UCSD-AML1 (cell line): Measurements from ENCODE around the gene CYB561D2.
A peak's percentile ranks its signal among the peaks of the same experiment; 100 is the strongest.
"Not testable (repeated sequence)": the region's sequence is repeated elsewhere in the genome, so short reads cannot be mapped to it uniquely, and the experiment has no call there.

ENCODE experiments used
- DNase-seq: peaks from one replicate; lab custom pipeline; 2025; ENCODE audit not compliant: unreplicated experiment; lab: John Stamatoyannopoulos, UW

The CYB561D2 gene, protein sequence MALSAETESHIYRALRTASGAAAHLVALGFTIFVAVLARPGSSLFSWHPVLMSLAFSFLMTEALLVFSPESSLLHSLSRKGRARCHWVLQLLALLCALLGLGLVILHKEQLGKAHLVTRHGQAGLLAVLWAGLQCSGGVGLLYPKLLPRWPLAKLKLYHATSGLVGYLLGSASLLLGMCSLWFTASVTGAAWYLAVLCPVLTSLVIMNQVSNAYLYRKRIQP

DNA sequence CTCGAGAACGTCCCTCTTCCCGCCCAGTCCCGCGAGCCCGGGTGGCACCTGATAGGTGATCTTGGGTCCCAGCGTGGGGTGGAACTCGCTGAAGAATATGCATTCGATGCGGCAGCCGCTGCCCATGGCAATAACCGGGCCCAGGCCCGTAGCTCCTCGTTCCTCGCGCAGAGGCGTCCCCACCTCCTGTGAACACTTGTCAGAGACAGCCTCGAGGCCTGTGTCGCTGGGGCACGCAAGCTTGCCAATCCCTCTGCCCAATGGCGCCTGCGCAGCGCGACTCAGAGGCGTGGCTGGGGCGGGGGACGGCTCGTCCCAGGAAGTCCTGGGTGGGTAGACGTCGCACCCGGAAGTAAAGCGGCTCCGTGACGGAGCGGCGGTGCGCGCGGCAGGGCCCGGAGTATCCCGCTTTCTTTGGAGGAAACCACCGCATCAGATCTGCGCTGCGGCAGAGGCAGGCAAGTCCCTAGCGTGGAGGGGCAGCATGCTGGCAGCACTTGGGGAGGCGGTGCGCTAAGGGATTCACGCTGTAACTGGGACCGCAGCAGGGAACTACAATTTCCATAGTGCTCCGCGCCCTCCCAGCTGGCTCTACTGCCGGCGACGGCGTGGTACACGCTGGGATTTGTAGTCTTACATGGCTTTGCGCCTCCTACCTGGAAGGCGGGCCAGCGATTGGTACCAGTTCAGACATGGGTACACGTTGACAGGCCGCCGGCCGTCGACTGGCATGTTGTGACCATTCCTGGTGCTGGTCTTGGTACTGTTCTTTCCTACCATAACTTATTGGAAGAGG lies at the start of gene CYB561D2, which contains the start of gene NPRL2:
TSS of gene CYB561D2 (plus strand) at position 336 of the 796 bp plus-strand sequence. CDS start 572 bp downstream, outside the sequence.
TSS of gene NPRL2 (minus strand) at position 249 of the 796 bp plus-strand sequence. CDS start at position 126, 123 bp downstream.
- peak; percentile 97 for DNase-seq

DNA sequence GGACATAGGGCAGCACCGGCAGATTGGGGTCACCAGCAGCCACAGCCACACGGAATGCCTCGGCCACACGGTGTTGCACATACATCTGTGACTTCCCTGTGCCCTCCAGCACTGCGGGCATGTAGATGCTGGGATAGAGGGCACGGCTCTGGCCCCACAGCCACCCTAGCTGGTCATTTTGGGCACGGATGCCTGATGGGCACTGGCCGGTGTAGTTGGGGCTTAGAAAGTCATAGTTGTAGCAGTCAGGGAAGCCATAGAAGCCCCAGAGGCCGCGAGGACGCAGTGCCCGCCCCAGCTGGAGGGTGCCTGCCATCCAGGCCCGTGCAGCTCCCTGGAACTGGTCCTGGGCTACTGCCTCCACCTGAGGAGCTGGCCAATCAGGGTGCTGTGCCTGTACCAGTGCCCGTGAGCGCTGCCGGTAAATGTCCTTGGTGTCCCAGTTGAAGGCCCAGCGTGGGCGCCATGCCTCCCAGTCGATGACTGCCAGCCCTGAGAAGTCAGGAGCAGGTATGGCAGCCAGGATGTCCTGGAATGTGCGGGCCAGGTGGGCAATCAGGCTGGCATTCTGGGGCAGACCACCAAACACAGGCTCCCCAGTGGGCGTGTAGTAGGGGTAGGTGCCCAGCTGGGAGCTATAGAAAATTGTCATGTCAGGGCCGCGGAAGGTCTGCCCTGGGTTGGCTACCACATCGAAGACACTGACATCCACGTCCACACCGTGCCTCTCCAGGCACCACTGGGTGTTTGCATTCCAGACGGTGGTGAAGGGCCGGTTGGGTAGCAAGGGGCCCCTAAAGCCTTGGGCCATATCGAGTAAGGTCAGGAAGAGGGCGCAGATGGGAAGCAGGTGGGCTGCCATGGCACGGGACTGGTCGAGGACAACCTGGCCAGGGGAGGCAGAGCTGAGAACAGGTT lies 48.3 kb upstream of the CYB561D2 start:
- DNase-seq = no peak

- peak; percentile 35 for DNase-seq
These were observed 47.4 kb upstream of the CYB561D2 start, which contains the start of gene HYAL1 for GRCh38 chr3:50303013-50303815. TSS of gene HYAL1 (minus strand) at chr3:50303574. CDS start at chr3:50302956, 618 bp downstream.

- DNase-seq = no peak
These were observed 46.1 kb upstream of the CYB561D2 start for GRCh38 chr3:50304601-50305000.

- not testable (repeated sequence) for DNase-seq
These were observed 38.6 kb upstream of the CYB561D2 start for GRCh38 chr3:50312041-50312440.

GRCh38 chr3:50314342-50314741 lies 36.3 kb upstream of the CYB561D2 start:
- no peak for DNase-seq

DNA sequence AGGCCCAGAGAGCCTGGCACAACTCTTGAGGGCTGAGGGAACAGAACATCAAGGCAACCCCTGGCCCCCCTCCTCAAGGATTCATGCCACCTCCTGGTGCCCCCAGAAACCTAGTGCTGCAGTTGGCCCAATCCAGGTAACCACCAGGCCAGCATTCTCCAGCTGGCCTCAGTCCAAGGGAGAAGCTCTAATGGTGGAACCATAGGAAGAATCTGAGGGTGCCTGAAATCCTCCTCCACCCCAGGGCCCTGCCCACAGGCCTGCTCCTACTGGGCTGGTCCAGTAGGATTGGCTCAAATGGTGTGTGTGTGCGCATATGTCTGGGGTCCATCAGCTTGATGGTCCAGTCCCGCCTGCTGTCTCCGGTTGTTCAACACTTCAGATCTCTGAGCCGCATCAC lies 35.8 kb upstream of the CYB561D2 start:
- DNase-seq = no peak

- no peak for DNase-seq
These were observed 33.9 kb upstream of the CYB561D2 start for GRCh38 chr3:50316657-50317242.

DNA sequence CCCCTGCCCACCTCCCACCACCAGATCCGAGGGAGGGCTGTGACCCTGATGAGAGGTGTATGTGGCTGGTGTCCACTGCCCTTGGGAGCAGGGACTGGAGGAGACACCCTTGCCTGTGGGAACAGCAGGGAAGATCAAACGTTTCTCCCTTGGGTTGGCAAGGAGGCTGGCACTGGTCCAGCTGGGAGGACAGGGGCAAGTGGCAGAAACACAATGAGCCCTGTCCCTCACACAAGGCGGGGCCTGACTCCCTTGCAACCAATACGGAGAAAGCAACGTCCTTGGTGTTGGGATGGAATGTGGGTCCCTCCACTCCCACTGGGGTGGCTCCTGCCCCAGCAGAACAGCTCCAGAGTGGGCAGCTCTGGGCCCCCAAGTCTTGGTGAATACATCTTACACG lies 33.4 kb upstream of the CYB561D2 start:
- no peak for DNase-seq

DNA sequence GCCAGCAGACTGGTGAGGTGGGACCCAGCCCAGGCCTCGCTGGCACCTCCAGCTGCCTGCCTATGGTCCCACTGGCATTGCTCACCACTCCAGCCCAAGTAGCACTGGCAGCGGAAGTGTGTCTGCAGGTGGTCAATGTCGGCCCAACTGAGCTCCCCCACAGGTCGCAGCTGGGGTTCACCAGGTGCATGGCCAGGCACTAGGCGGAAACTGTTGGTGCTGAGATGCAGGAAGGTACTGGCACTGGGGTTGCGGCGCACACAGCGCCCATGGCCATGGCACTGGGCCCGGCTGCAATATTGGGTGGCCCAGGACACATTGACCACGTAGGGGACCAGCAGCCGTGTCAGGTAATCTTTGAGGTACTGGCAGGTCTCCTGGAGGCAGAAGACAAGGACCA lies 32.5 kb upstream of the CYB561D2 start:
- DNase-seq = no peak

DNA sequence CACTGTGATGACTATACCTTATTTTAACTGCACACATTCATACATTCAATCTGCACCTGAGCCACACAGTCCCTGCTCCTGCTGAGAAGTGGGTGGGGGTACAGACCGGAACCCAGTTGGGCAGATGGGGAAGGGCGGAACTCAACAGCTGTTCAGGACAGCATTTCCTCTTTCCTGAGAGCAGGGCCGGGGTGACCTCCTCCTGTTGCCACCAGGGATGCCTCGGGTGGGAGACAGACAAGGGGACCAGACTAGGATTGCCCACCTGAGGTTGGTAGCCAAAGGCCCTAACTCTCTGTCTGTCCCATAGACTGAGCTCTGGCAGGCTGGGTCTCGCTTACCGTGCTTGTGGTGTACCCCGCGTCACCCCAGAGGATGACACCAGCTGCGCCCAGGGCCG lies 32.0 kb upstream of the CYB561D2 start:
- DNase-seq = no peak

GRCh38 chr3:50319181-50319893 lies 31.3 kb upstream of the CYB561D2 start:
- no peak for DNase-seq

GRCh38 chr3:50319894-50320625 lies 30.6 kb upstream of the CYB561D2 start:
- DNase-seq = no peak

DNA sequence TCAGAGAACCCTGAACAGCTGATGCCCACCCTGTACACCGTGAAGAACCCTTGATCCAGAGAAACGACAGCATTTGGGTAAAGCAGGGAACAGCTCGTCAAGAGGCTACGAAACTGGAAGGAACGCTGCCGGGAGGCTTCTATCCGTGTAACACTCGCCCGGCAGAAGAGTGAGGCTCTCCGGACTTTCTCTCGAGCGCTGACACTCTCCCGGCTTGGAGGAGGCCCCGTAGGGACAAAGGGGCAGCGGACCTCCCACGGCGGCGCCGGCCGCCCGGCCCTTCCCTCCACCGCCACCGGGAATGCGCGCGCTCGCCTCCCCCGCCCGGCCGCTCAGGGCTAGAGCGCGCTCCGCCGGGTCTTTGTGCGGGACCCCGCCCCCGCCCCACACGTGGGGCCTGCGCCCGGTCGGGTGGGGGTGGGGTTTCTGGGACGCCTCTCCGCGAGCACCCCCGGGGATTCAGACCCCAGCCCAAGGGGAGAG lies 29.8 kb upstream of the CYB561D2 start:
- peak; percentile 83 for DNase-seq

DNA sequence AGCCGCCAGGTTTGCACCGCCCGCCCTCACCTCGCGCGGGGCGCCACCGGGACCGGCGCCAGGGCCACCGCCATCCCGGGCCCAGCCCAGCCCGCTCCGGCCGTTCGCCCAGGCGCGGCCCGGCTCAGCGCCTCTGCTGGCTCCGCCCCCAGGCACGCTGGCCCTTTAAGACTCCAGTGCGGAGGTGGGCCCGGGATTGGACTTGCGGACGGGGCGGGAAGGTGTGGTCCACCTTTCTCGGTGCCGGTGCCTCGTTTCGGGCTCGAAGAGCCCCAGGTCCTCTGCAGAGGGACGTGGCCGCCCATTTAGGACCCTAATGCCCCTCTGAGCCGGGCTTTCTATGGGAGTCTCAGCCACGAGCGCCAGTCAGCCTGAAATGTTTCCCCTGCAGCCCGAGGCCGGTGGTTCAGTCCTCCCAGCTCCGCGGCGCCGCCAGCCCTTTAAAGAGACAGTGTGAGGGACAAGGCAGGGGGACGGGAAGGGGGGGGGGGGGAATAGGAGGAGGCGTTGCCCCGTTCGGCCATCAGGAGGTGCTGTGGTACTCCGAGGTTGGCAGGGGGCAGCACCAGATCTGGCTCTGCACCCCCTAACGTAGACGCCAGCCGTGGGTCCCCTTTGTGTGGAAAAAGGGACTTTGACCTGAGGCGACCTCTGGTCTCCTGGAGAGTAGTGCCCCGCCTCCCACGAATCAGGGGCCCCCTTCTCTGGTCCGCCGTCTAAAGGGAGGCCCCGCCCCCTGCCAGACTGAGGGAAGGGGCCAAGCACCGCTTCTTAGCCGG lies 29.1 kb upstream of the CYB561D2 start:
- peak; percentile 93 for DNase-seq

- DNase-seq = no peak
These were observed 28.6 kb upstream of the CYB561D2 start for GRCh38 chr3:50322115-50322385.

- peak; percentile 66 for DNase-seq
These were observed 28.1 kb upstream of the CYB561D2 start, which contains the start of gene HYAL2 for GRCh38 chr3:50322386-50323091. TSS of gene HYAL2 (minus strand) at chr3:50322745. CDS start at chr3:50320489, 2,256 bp downstream.
